ENCODE measurements around the gene APOBEC3H.

APOBEC3H gene

GRCh38 chr22:39095971-39096370, 1.1 kb upstream of the APOBEC3H start:
- TF ChIP-seq, protein P1, sequence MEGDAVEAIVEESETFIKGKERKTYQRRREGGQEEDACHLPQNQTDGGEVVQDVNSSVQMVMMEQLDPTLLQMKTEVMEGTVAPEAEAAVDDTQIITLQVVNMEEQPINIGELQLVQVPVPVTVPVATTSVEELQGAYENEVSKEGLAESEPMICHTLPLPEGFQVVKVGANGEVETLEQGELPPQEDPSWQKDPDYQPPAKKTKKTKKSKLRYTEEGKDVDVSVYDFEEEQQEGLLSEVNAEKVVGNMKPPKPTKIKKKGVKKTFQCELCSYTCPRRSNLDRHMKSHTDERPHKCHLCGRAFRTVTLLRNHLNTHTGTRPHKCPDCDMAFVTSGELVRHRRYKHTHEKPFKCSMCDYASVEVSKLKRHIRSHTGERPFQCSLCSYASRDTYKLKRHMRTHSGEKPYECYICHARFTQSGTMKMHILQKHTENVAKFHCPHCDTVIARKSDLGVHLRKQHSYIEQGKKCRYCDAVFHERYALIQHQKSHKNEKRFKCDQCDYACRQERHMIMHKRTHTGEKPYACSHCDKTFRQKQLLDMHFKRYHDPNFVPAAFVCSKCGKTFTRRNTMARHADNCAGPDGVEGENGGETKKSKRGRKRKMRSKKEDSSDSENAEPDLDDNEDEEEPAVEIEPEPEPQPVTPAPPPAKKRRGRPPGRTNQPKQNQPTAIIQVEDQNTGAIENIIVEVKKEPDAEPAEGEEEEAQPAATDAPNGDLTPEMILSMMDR (IDR thresholded peaks at IDR 0.05; ENCODE audit: insufficient read depth, low read depth, low read length, missing control alignments): no peak

GRCh38 chr22:39098026-39098425, 982 bp downstream of the APOBEC3H start:
- peak overlapping the region; percentile 82 for H3K4me3 ChIP-seq (ENCODE audit: low read depth, low read length)
- peak; percentile 96 for DNase-seq (ENCODE audit: low read depth)
- TF ChIP-seq, protein P1 (IDR thresholded peaks at IDR 0.05; ENCODE audit: insufficient read depth, low read depth, low read length, missing control alignments): no peak

More at GRCh38 chr22:39095971-39096370, 1.1 kb upstream of the APOBEC3H start:
- DNase-seq (ENCODE audit: low read depth): no peak
- H3K4me3 ChIP-seq (ENCODE audit: low read depth, low read length): peak overlapping the region; percentile 11; the same call in 1 of the 2 replicates

GRCh38 chr22:39098576-39098975, 1.5 kb downstream of the APOBEC3H start:
- H3K4me3 ChIP-seq (ENCODE audit: low read depth, low read length): peak overlapping the region; percentile 82
- TF ChIP-seq, protein P1 (IDR thresholded peaks at IDR 0.05; ENCODE audit: insufficient read depth, low read depth, low read length, missing control alignments): no peak
- DNase-seq (ENCODE audit: low read depth): peak; percentile 52

- no peak for DNase-seq (ENCODE audit: low read depth)
- TF ChIP-seq, protein P1 (IDR thresholded peaks at IDR 0.05; ENCODE audit: insufficient read depth, low read depth, low read length, missing control alignments): no peak
These were observed 4.2 kb downstream of the APOBEC3H start for GRCh38 chr22:39101226-39101625.

GRCh38 chr22:39103431-39103830, 6.4 kb downstream of the APOBEC3H start:
- DNase-seq (ENCODE audit: low read depth): no peak
- TF ChIP-seq, protein P1 (IDR thresholded peaks at IDR 0.05; ENCODE audit: insufficient read depth, low read depth, low read length, missing control alignments): no peak
- H3K4me3 ChIP-seq (ENCODE audit: low read depth, low read length): no peak overlapping the region

More at GRCh38 chr22:39101226-39101625, 4.2 kb downstream of the APOBEC3H start:
- H3K4me3 ChIP-seq (ENCODE audit: low read depth, low read length): no peak overlapping the region

DNA sequence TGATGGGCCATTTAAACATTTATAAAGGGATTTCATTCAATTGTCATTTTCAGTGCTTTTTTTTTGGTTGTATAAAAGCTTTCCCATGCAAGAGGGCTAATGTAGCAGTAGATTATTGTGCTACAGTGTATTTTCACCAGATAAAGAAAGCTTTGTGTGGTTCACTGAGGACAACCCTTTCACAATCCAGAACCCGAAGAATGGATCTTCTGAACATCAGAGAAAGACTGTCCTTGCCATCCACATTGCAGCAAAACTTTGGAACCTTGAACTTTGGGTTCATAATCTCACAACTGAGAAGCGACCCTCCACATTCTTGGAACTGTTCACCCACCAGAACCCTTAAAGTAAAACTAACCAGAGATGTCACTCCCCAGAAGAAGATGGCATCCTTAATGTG, 9.3 kb downstream of the APOBEC3H start:
- H3K4me3 ChIP-seq (ENCODE audit: low read depth, low read length): no peak overlapping the region
- TF ChIP-seq, protein P1 (IDR thresholded peaks at IDR 0.05; ENCODE audit: insufficient read depth, low read depth, low read length, missing control alignments): no peak
- DNase-seq (ENCODE audit: low read depth): no peak

- no peak for DNase-seq (ENCODE audit: low read depth)
- H3K4me3 ChIP-seq (ENCODE audit: low read depth, low read length): no peak overlapping the region
- TF ChIP-seq, protein P1 (IDR thresholded peaks at IDR 0.05; ENCODE audit: insufficient read depth, low read depth, low read length, missing control alignments): no peak
These were observed 11.4 kb downstream of the APOBEC3H start for GRCh38 chr22:39108487-39108886.

Data from GM12865 (cell line).